GM18909 (cell line): Measurements from ENCODE around the gene DRC1.

ENCODE experiments used
- ATAC-seq: cut with Tn5 transposase; IDR thresholded peaks from one replicate; pipeline ENCODE4 v1.9.1; 2021; ENCODE audit warnings: mild to moderate bottlenecking; ENCODE audit not compliant: unreplicated experiment, poor library complexity

Gene DRC1

DNA sequence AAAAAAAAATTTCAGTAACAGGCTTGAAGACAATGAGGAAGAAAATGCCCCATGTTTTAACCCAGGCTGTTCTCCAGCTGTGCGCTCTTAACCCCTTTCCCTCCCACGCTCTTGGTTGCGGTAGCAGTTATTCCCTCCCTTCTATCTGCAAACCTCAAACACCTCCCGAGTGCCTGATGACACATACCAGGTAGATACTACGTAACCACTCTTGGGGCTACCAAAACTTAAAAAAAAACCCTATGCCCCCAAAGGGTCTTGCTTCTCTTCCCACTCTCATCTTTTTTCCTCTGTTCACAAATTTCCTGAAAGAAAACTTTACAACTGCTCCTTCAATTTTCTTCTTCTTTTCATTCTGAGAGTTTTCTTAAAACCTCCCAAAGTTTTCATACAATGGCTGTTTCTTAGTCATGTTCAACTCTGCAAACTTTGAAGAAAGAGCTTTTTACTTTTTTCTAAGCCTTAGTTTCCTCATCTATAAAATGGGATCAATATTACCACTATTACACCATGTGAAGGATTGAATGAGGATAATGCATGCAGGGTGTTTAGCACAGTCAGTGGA is 4.9 kb upstream of the DRC1 start:
- no peak for ATAC-seq

DNA sequence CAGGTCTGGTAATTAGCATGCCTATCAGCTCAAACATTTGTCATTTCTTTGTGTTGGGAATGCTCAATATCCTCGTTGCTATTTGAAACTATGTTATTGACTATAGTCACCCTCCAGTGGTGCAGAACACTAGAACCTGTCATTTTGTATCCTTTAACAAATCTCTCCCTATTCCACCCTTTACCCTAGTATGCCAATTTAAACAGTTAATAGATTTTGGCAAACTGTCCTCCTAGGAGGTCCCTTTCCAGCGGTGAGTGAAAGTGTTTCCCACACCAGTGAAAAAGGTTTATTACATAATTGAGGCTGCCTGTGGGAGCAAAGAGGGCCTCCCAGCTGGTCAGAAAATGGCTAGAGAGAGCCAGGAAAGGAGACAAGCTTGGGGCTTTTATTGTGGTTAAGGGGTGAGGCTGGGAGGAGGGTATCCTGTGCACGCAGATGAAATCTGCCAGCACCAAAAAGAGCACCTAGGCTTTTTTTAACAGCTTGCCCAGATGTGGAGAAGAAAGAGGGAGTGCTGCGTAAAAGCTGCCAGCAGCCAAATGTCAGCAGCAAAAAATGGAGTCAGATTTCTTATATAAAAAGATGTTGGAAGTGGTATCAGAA is 1.8 kb upstream of the DRC1 start:
- no peak for ATAC-seq

DNA sequence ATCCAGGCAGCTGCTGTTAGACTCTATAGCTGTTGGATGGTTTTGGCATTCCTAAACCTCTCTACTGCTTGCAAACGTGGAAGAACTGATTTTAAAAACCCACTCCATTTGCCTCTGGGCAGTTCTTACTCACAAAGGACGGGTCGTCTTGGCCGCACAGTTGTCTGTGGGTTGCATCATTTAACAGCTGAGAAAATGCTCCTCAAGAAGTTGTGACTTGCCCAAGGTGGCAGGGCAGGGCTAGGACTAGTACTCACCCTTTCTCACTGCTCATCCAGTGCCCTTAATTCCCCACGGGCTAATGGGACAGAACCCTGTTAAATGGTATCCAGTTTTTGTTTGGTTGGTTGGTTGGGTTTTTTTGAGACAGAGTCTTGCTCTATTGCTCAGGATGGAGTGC is 997 bp upstream of the DRC1 start:
- ATAC-seq: no peak

DNA sequence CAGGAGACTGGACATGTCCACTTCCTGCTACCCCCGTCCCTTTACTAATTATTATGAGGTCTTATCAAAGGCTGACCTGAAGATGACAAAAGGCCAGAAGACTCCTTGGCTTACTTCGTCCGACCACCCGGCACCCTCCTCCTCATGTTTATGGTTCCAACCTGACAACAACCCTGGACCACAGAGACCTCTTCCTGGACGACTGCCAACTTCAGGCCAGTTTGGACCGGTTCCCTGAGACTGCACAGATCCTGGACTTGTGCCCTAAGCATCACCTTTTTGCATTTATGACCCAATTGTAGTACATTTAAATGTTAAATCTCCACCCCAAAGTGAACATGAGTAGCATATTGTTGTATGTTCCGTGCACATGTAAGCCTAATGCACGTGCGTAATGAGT is 5.8 kb downstream of the DRC1 start:
- no peak for ATAC-seq

DNA sequence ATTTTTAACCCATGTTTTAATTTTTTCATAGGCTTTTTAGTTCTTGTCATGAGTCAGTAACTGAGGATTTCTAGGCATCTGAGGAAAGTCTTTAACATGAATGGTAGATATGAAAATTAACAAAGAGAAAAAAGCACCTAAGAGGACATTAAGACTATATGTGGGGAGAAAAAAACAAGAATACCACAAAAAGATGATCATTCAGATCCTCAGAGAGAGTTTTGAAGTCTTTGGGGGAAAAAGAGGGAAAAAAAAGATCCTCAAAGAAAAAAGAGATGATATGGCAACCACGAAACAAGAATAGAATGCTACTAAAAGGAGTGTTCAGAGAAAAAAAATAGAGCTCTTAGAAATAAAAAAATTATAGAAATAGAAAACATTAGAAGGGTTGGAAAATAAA is 8.1 kb downstream of the DRC1 start:
- no peak for ATAC-seq

DNA sequence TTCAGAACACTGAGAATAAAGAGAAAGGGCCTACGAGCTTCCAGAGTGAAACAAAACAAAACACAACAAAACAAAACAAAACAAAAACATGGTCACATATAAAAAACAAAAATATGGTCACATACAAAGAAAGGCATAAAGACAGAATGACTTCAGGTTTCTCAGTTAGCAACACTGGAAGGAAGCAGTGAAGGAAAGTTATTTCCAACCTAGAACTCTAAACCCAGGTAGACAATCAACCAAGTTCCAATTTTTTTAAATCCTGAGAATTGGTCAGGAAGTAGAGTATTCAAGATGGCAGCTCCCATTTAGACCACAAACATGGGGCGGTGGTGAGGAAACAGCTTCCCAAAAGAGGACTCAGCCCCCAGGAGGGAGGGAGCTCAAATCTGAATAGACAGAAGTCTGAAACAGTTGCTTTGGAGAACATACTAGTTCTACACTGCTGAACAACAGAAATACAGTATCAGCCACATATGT is 9.1 kb downstream of the DRC1 start:
- ATAC-seq: no peak

DNA sequence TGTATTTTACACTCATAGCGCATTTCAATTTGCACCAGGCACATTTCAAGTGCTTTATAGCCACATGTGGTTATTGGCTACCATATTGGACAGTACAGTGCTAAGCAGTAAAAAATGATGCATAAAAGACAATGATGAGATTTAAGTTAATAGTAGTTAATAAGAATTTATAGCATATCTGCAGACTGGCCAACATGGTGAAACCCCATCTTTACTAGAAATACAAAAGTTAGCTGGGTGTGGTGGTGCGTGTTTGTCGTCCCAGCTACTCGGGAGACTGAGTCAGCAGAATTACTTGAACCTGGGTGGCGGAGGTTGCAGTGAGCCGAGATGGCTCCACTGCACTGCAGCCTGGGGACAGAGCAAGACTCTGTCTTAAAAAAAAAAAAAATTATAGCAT is 9.7 kb downstream of the DRC1 start:
- ATAC-seq: no peak

DNA sequence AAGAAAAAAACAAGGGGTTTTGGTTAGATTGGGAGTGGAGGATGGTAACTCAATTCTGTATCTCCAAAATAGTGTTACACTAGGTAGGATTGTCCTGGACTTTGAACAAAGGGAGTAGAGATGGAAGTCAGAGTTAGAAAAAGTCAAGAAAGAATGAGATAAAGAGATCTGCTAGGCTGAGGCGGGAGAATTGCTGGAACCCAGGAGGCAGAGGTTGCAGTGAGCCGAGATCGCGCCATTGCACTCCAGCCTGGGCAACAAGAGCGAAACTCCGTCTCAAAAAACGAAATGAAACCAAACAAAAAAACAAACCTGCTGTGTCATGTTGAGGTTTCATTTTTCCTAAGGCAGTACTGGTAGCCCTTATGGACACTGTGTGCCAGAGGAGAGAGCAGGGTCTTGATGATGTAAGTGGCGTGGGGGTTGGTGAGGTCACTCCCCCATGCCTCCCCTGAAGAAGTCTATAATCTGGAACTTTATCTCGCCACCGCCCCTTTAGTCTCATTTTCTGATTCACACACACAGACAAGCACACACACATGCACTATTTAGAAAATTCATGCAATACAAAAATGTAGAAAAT is 10.5 kb downstream of the DRC1 start:
- no peak for ATAC-seq

DNA sequence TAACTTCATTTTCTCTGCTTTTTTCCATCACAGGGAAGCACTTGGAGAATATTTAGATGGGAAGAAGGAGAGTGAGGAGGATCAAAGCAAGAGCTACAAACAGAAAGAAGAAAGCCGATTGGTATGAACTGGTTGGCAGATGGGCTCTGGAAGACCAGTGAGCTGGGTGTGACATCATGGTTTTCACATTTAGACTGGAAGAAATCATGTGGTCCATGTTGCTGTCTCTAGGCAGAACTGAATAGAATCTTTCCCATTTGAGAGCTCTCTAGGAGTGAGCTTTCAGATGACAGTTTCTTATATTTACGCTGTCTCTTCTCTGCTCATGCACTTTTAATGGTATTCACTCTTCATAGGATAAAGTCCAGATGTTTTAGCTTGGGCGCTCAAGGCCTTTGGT is 12.6 kb downstream of the DRC1 start:
- no peak for ATAC-seq

DNA sequence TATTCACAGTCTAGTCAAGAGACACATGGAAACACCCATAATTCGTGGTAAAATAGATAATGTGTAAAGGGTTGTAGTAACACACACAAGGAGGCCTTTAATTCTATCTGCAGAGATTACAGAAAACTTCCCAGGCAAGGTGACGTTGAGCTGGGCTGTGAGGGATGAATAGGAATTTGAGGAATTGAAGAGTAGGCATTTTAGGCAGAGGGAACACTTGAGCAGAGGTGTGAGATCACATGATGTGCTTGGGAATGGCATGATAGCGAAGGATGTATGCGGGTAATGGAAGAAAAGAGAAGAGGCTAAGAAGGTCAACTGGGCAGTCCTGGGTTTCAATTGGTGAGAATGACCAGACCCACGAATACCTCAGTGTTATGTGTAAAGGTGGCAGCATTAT is 20.2 kb downstream of the DRC1 start:
- ATAC-seq: no peak

DNA sequence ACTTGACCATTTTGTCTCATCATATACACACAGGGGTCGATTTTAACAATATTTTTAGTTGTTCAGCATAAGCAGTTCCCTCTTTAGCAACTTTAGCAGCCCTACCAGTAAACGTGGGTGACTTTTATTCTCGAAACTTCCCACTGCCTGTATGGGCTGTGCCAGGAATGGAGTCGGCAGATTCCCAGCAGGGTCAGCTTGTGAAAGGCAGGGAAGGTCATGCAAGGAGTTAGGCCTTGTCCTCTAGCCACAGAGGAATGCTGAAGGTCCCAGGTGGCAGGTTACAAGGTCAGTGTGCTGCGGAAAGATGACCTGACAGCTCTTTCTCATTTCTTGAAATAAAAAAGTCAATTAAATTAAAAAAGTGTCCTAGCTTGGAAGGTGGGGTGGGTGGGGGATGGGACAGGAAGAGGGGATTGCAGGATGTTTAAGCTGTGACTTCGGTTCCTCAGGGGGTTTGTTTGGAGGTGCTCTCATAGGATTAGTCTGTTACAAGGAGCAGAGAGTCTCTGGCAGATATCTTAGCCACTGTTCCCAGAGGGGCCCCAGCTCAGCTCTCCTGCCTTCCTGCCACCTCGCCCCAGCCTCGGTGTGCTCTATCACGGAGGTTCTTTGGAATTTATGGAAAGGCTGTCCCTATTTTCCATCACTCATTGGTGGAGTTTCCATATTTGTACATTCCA is 21.4 kb downstream of the DRC1 start:
- no peak for ATAC-seq

DNA sequence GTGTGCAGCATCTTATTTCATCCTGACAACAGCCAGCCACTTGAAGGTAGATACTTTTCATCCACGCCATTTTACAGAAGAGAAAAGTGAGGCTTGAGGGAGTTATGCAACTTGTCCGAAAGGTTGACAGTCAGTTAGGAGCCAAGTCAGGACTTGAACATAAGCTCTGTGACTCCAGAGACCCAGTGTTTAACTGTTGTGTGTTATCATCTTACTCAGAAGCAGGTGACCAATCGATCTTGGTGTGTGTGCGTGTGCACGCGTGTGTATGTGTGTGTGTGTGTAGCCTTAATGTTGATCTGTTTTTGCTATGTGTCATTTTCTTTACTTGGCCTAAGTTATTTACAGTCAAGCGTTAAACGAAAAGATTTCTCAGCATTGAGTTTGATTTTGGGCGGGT is 22.0 kb downstream of the DRC1 start:
- no peak for ATAC-seq

DNA sequence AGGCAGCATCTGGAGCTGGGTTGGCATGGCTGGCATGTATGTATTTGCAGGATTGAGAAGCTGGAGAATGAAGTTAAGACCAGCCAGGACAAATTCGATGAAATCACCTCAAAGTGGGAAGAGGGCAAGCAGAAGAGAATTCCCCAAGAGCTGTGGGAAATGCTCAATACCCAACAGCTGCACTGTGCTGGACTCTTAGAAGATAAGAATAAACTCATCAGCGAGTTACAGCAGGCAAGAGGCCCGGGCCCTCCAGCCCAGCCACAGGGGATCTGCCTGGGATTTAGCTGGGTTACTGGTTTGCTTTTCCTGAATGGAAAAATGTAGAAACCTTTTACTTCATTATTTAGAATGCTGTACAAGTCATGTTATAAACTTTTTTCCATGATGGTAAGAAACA is 22.5 kb downstream of the DRC1 start:
- no peak for ATAC-seq

DNA sequence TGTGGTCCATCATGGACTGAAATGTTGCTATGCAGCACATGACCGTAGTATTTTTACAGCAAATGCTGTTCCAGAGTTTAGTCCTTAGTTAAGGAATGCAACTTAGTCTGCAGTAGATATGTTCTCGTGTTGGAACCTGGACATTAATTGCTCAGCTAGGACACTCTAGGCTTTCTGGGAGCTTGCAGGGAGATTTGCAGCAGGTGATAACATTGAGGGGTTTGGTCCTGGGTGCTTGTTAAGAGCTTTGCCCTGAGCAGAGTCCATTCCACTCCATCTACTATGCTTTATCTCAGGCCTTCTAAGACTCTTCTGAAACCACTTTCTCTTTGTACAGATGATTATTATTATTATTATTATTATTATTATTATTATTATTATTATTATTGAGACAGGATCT is 27.1 kb downstream of the DRC1 start:
- no peak for ATAC-seq

DNA sequence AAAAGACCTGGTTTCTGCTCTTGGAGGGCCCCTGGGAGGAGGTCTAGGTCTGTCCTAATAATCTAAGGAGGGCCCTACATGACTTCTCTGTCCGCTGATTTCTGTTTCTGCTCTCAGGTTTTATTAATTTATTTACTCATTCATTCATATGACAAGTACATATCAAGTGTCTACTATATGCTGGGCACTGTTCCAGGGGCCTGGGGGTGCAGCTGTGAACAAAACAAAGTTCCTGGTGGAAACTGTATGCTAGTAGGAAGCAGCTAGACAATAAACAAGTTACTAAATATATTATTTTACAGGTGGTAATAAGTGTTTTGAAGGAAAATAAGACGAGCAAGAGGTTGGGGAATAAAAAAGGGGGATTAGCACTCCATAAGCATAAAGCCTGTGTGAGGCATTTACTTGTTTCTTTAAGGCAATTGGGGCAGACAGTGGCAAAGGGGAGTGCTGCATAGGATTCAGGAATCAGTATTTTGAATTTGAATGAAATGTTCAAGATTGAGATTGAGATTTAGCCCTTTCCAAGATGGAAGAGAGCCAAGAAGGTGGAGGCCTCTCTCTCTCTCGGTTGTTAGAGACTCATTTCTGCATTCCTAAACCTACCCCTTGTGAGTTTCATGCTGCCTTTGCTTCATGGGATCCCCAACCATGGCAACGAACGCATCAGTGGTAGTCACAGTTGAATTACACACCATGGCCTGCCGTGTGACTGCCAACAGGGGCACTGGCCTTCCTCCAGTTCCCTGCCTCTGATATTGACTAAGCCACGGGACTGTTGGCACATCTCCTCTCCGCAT is 28.3 kb downstream of the DRC1 start:
- ATAC-seq: no peak

DNA sequence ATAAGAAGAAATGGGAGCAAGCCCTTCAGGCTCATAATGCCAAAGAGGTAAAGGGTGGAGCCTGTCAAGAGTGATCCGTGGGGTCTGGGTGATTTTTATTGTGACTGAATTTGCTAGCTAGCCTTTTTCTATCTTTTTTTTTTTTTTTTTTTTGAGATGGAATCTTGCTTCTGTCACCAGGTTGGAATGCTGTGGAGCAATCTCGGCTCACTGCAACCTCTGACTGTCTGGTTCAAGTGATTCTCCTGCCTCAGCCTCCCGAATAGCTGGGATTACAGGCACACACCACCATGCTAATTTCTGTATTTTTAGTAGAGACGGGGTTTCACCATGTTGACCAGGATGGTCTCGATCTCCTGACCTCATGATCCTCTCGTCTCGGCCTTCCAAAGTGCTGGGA is 29.1 kb downstream of the DRC1 start:
- no peak for ATAC-seq

DNA sequence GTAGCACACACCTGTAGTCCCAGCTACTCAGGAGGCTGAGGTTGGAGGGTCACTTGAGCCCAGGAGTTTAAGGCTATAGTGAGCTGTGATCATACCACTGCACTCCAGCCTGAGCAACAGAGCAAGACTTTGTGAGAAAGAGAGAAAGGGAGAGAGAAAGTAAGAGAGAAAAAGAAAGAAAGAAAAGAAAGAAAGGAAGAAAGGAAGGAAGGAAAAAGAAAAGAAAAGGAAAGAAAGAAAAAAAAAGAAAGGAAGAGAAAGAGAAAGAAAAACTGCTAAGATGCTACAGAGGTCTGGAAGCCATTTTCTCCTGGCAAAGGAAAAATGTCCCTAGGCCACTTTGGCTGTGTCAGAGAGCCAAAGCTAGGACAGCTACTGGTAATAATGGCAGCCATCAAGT is 30.6 kb downstream of the DRC1 start:
- ATAC-seq: no peak

DNA sequence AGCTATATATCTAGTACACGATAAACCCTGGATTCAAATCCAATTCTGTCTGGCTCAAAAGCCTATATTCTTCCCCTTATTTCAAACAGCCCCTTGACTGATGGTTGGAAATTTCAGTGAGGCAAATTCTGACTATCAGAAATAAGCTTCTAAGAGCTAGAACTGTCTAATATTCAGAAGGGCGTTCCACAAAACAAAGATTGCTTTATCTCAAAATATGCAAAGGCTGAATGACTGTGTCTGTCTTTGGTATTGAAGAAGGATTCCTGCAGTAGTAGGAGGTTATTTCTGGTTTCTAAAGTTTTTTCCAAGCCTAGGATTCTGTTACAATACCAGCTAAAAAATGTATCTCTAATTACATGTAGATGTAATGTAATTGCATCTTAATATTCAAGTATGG is 31.1 kb downstream of the DRC1 start:
- ATAC-seq: no peak

DNA sequence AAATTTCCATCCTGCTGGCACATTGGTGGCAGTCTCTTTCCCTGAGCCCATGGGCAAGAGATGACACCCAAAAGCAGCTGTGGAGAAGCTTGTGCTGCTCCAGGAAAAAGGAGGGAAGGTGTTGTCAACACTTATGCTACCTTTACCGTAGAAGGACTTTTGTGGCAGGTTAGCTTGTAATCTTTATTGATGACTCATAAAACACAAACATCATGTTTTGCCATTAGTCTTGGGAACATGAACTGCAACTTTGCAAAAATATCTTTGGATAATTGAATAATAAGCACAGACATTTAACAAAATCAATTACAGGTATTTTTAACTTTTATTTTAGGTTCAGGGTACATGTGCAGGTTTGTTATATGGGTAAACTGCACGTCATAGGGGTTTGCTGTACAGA is 33.4 kb downstream of the DRC1 start:
- no peak for ATAC-seq

DNA sequence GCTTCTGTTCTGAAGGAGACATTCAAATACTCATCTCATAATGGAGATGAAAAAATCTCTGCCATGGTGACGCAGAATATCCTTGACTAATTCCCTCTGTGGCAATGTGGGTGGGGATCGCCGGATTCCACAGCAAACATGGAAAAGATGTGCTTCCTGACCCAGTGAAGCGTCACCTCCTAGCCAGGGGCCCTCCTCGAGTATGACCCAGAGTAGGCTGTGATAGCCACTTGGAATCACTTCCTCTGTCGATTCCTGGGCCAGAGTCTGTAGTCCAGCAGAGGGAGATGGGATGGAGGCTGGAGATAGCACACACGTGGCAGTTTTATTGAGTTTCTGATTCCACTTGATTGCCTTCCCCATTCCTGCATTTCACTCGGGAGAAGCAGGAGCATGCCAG is 36.8 kb downstream of the DRC1 start:
- no peak for ATAC-seq

DNA sequence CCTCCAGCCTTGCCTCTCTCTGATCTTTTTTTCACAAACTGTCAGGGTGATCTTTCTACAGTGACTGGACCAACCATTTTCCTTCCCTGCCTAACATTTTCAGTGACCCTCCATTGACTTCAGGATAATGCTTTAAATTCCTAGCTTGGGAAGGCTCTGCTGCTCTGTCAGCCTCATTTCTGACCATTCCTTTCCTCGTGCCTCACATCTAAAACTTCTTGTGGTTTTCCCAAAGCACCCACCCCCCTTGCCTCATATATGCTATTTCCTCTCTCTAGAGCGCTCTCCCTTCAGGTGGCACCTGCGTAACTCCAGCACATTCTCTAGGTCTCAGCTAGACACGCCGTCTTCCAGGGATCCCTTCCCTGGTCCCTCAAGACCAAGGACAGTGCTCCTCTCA is 37.2 kb downstream of the DRC1 start:
- no peak for ATAC-seq
